Mesothelial cell of epicardium (in vitro differentiated cells): ENCODE results near the gene MEGF11. TPM values are rescaled to one million over a fixed set of nuclear protein-coding genes. Genes with fewer than 3 reads are reported as not detected.

Experiments
- DNase-seq, 2 experiments: peaks; one replicate each; pipeline ENCODE4 v3.0.0; 2021; ENCODE audit warnings: low spot score in 2 of 2; ENCODE audit not compliant: unreplicated experiment in 2 of 2
- H3K27ac Mint-ChIP-seq: 2 replicates; pipeline ENCODE4 v1.8.0; 2021; ENCODE audit warnings: mixed read lengths
- H3K27me3 Mint-ChIP-seq: 2 replicates; pipeline ENCODE4 v1.8.0; 2021; ENCODE audit warnings: low read depth, mixed read lengths
- H3K36me3 Mint-ChIP-seq: 2 replicates; pipeline ENCODE4 v1.8.0; 2021; ENCODE audit warnings: mixed read lengths
- H3K4me1 Mint-ChIP-seq: 2 replicates; pipeline ENCODE4 v1.8.0; 2021; ENCODE audit warnings: mixed read lengths
- H3K4me3 Mint-ChIP-seq: 2 replicates; pipeline ENCODE4 v1.8.0; 2021; ENCODE audit warnings: mild to moderate bottlenecking, moderate library complexity, mixed read lengths
- H3K9me3 Mint-ChIP-seq: 2 replicates; pipeline ENCODE4 v1.8.0; 2021; ENCODE audit warnings: mixed read lengths
- total RNA-seq: library from RNA; stranded (reverse); gene quantifications from 3 replicates; pipeline ENCODE4 v1.2.1, GENCODE V29; 2021
- TF ChIP-seq, protein P1 (sequence below): fragments of 200-600 bp; sonication (generic); IDR thresholded peaks from one replicate; pipeline ENCODE4 v1.5.0; 2021; ENCODE audit warnings: antibody characterized with exemption; ENCODE audit not compliant: unreplicated experiment

Gene MEGF11
- total RNA-seq, 1 donor from 2014 or later, result 3.7 TPM

DNA sequence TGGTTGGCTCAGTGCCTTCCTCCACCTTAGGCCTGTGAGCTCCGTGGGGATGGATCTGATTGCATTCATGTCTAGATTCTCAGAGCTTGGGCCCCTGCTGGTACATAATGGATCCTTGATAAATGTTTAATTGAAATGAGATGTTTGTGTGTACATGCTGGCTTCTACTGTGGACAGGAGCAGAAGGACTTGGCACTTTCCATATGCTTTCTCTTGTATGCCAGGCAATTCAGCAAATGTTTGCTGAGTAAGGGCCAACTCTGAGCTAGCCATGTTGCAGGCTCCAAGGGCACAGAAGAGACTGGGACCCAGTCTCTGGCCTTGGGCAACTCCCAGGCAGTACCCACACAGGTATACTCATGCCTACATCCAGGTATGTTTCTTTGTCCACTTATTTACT, 317.3 kb downstream of the MEGF11 start:
- peaks cover 7% of the 10 kb centered on the region for H3K4me1 Mint-ChIP-seq
- no peaks in the 10 kb centered on the region for H3K27me3 Mint-ChIP-seq
- H3K4me3 Mint-ChIP-seq, result no peak overlapping the region
- no peaks in the 10 kb centered on the region for H3K36me3 Mint-ChIP-seq
- no peak overlapping the region for H3K27ac Mint-ChIP-seq
- no peaks in the 10 kb centered on the region for H3K9me3 Mint-ChIP-seq
- TF ChIP-seq, protein P1, sequence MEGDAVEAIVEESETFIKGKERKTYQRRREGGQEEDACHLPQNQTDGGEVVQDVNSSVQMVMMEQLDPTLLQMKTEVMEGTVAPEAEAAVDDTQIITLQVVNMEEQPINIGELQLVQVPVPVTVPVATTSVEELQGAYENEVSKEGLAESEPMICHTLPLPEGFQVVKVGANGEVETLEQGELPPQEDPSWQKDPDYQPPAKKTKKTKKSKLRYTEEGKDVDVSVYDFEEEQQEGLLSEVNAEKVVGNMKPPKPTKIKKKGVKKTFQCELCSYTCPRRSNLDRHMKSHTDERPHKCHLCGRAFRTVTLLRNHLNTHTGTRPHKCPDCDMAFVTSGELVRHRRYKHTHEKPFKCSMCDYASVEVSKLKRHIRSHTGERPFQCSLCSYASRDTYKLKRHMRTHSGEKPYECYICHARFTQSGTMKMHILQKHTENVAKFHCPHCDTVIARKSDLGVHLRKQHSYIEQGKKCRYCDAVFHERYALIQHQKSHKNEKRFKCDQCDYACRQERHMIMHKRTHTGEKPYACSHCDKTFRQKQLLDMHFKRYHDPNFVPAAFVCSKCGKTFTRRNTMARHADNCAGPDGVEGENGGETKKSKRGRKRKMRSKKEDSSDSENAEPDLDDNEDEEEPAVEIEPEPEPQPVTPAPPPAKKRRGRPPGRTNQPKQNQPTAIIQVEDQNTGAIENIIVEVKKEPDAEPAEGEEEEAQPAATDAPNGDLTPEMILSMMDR, result no peak
- no peak for DNase-seq

GRCh38 chr15:65935391-65935790, 318.2 kb downstream of the MEGF11 start:
- Mint-ChIP-seq H3K4me1 (peaks cover 9% of the 10 kb centered on the region), H3K27me3 (no peaks in the 10 kb centered on the region), H3K27ac (no peak overlapping the region), H3K36me3 (no peaks in the 10 kb centered on the region), H3K9me3 (no peaks in the 10 kb centered on the region), H3K4me3 (no peak overlapping the region)
- DNase-seq, result no peak
- TF ChIP-seq, protein P1, result no peak

- Mint-ChIP-seq H3K36me3 (no peaks in the 10 kb centered on the region), H3K27me3 (no peaks in the 10 kb centered on the region), H3K4me3 (no peak overlapping the region), H3K9me3 (no peaks in the 10 kb centered on the region), H3K4me1 (peaks cover 14% of the 10 kb centered on the region), H3K27ac (no peak overlapping the region)
- DNase-seq, result no peak
- TF ChIP-seq, protein P1, result no peak
These were observed 322.3 kb downstream of the MEGF11 start for GRCh38 chr15:65931221-65931620.

DNA sequence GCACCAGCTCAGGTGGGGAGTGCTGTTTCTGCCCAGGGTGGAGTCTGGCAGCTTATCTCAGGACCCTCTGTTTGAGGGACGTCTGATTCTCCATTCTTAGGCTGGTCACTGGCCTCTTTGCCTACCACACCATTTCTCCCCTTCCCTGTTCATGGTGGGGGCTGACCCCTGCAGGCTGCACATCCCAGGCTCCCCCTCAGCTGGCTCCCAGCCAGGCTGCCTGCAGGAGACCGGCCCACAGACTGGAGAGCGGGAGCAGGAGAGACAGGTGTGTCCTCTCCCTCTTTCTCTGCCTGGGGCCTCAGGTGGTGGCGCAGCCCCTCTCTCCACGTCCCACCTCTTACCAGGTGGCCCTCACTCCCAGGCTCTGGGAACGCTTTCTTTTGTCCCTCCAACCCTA, 323.4 kb downstream of the MEGF11 start:
- Mint-ChIP-seq H3K27me3 (no peaks in the 10 kb centered on the region), H3K36me3 (no peaks in the 10 kb centered on the region), H3K4me3 (no peak overlapping the region), H3K27ac (peak overlapping the region; percentile 64), H3K9me3 (no peaks in the 10 kb centered on the region), H3K4me1 (peaks cover 14% of the 10 kb centered on the region)
- TF ChIP-seq, protein P1, result no peak
- DNase-seq, result peak in 1 of 2 experiments; percentile 49

DNA sequence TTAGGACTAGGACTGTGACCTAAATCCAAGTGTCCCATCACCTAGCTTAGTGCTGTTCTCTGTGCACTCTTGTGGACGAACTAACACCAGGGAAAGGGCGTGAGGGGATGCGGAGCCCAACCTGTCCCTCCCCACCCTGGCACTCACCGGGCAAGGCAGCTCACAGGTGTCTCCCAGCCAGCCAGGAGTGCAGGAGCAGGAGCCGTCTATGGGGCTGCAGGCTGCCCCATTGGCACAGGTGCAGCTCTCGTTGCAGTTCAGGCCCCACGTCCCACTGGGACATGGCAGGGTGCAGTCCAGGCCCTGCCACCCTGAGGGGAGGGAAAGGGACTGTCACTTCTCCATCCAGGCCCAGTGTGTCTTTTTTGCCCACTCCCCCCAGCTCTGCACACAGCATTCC, 324.0 kb downstream of the MEGF11 start:
- peaks cover 14% of the 10 kb centered on the region for H3K4me1 Mint-ChIP-seq
- H3K36me3 Mint-ChIP-seq, result no peaks in the 10 kb centered on the region
- no peak for DNase-seq
- H3K4me3 Mint-ChIP-seq, result no peak overlapping the region
- TF ChIP-seq, protein P1, result no peak
- no peaks in the 10 kb centered on the region for H3K27me3 Mint-ChIP-seq
- H3K27ac Mint-ChIP-seq, result no peak overlapping the region
- no peaks in the 10 kb centered on the region for H3K9me3 Mint-ChIP-seq

DNA sequence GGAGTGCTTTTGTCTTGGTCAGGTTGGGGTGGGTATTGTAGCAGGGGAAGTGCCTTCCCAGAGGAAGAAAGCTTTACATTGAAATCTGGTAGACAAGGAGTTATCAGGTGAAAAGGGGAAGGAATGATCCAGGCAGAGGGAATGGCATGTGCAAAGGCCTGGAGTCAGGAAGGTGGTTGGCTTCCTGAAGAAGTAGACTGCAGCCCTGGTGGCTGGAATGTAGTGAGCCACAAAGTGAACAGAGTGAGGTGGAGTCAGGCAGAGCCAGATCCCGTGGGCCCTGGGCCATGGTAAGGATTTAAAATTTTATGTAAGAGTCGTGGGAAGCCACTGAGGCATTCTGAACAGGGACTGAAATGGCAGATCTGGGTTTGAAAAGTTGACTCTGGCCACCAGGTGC, 326.0 kb downstream of the MEGF11 start:
- H3K9me3 Mint-ChIP-seq, result no peaks in the 10 kb centered on the region
- H3K4me3 Mint-ChIP-seq, result no peak overlapping the region
- H3K36me3 Mint-ChIP-seq, result no peaks in the 10 kb centered on the region
- H3K4me1 Mint-ChIP-seq, result peaks cover 14% of the 10 kb centered on the region
- TF ChIP-seq, protein P1, result no peak
- H3K27me3 Mint-ChIP-seq, result no peaks in the 10 kb centered on the region
- no peak for DNase-seq
- H3K27ac Mint-ChIP-seq, result no peak overlapping the region
